D721Med (cell line): ENCODE results near the gene UBA6.

Experiments
- DNase-seq: peaks from one replicate; pipeline ENCODE4 v3.0.0; 2011; ENCODE audit warnings: low spot score; ENCODE audit not compliant: insufficient read length
- FAIRE-seq: peaks from 2 replicates; lab custom pipeline; 2011; peaks lifted over from hg19 to GRCh38; lab: Jason Lieb, UNC
- TF ChIP-seq, protein P1 (sequence below): IDR thresholded peaks from 2 replicates; pipeline ENCODE4 v1.5.1; 2012; ENCODE audit warnings: mild to moderate bottlenecking, control low read depth; ENCODE audit not compliant: insufficient read depth; ENCODE audit errors: missing control alignments

The UBA6 gene

DNA sequence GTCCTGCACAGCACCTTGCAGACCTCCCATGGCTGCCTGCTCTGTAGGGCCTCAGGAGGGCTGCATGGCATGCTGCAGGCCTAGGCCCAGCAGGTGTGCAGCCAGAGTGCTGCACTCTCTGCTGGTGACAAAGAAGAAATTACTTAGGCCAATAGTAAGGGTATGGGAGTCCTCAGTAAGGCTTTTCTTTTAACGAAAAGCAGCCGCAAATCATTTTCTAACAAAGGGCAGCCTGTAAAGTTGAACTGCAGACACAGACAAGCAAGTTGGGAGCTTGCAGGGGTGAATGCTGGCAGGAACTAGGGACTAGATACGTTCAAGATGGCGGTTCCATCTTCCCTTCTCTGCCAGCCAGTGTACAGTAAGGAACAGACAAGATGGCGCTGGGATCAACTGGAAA lies 22.4 kb upstream of the UBA6 start:
- TF ChIP-seq, protein P1, sequence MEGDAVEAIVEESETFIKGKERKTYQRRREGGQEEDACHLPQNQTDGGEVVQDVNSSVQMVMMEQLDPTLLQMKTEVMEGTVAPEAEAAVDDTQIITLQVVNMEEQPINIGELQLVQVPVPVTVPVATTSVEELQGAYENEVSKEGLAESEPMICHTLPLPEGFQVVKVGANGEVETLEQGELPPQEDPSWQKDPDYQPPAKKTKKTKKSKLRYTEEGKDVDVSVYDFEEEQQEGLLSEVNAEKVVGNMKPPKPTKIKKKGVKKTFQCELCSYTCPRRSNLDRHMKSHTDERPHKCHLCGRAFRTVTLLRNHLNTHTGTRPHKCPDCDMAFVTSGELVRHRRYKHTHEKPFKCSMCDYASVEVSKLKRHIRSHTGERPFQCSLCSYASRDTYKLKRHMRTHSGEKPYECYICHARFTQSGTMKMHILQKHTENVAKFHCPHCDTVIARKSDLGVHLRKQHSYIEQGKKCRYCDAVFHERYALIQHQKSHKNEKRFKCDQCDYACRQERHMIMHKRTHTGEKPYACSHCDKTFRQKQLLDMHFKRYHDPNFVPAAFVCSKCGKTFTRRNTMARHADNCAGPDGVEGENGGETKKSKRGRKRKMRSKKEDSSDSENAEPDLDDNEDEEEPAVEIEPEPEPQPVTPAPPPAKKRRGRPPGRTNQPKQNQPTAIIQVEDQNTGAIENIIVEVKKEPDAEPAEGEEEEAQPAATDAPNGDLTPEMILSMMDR, result no peak
- no peak for FAIRE-seq
- DNase-seq, result no peak

DNA sequence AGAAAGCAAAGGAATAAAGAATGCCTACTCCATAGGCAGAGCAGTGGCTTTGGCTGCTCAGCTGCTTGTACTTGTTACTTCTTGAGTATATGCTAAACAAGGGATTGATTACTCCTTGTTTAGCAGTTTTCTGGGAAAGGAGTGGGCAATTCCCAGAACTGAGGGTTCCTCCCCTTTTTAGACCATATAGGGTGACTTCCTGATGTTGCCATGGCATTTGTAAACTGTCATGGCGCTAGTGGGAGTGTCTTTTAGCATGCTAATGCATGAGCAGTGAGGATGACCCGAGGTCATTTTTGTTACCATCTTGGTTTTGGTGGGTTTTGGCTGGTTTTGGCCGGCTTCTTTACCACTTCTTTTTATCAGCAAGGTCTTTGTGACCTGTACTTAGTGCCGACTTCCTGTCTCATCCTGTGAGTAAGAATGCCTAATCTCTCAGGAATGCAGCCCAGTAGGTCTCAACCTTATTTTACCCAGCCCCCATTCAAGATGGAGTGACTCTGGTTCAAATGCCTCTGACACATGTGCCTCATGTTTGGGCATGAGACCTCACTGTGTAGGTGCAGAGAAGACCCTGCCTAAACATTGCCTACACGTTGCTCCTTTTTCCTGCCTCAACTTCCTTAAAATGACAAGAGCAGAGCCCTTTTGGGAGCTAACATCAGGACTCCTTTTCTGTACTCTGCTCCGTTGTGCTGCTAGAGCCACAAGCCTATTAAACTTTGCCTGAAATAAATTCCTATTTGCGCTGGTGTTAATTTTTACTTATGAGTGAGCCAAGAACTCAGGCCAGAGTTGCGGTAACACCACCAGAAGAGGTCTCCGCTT lies 21.0 kb upstream of the UBA6 start:
- FAIRE-seq, result no peak
- DNase-seq, result no peak
- TF ChIP-seq, protein P1, result no peak

DNA sequence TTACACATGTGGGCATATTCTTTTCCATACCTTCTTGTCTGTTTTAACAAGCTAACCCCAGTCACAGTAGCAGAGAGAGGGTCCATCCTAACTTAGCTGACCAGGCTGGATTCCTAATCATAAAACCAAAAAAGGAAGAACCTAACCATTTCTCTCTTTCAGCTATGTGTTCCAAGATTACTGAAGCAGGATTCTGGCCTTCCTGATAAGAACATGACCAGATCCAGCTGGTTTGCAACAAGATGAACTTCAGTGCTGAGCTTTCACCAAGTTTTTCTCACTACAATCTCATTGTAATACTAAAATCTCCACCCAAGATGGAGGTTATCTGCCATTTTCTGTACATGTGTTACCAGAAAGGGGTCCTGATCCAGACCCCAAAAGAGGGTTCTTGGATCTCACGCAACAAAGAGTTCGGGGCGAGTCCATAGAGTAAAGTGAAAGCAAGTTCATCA lies 20.4 kb upstream of the UBA6 start:
- FAIRE-seq, result no peak
- TF ChIP-seq, protein P1, result no peak

DNA sequence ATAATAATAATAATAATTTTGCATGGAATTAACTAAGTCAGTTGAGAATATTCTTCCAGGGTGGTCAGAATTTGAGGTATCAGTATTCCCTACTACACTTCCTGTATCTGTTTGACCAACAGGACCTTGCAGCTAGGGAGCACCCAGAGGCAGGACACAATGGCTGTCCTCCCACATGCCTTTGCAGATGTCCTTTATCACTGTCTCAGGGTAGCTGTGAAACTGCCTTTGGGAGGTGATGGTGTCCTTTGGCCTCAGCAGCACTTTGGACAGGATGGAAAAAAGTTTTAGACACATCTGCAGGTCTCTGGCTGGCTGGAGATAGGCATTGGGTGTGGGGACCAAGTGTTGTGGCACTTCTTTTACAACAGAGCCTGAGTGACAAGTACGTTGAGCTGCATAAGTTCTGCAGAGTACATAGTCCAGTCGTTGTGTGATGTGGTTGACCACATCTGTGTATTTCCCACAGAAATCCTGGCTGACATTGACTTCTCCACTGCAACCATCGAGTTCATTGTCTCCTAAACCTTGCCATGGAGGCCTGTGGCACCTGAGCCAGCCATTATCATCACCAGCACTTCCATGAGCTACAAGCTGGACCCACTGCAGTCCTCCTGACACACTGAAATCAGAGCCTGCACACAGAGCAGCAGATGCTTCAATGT lies 19.1 kb upstream of the UBA6 start:
- FAIRE-seq (no peak), DNase-seq (no peak)
- TF ChIP-seq, protein P1, result no peak

More for the DNA sequence above, 20.4 kb upstream of the UBA6 start:
- DNase-seq, result no peak

DNA sequence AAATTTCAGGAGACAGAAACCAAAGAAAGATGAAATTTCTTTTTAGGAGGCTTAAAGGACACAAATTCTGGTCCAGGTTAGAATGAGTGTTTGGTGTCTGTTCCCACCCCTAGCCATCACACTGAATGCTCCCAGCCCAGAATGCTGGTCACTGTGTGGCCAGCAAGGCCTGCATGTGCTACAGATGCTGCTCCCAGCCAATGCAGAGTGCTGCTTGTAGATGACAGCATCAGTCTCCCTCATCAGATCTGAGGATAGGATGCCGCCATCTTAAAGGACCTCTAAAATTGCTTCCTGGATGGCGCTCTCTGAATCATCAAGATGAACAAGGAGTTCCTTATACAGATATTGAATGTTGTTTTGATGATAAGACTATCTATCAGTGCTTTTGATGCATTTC lies 17.9 kb upstream of the UBA6 start:
- DNase-seq, result no peak
- no peak for FAIRE-seq
- TF ChIP-seq, protein P1, result no peak

DNA sequence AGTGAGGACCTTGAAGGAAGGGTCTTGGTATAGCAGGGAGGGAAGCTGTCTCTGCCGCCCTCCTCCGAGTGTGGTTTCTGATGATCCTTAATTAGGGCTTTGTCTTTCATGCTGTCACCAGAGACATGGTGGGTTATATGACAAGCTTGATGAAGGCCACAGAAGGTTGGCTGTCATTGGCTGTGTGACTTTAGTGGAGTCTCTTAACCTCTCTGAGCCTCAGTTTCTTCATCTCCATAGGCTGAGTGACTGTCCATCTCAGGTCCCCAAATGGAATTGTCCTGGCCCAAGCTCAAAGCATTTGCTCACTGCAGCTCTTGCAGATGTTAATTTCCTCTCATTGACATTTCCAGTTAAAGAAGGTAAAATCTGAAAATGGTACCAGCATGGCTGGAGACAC lies 16.6 kb upstream of the UBA6 start:
- DNase-seq, result no peak
- FAIRE-seq, result no peak
- TF ChIP-seq, protein P1, result no peak
